ENCODE measurements around the gene NUTM1.
"Not testable (repeated sequence)": the region's sequence is repeated elsewhere in the genome, so short reads cannot be mapped to it uniquely, and the experiment has no call there.

NUTM1 gene

DNA sequence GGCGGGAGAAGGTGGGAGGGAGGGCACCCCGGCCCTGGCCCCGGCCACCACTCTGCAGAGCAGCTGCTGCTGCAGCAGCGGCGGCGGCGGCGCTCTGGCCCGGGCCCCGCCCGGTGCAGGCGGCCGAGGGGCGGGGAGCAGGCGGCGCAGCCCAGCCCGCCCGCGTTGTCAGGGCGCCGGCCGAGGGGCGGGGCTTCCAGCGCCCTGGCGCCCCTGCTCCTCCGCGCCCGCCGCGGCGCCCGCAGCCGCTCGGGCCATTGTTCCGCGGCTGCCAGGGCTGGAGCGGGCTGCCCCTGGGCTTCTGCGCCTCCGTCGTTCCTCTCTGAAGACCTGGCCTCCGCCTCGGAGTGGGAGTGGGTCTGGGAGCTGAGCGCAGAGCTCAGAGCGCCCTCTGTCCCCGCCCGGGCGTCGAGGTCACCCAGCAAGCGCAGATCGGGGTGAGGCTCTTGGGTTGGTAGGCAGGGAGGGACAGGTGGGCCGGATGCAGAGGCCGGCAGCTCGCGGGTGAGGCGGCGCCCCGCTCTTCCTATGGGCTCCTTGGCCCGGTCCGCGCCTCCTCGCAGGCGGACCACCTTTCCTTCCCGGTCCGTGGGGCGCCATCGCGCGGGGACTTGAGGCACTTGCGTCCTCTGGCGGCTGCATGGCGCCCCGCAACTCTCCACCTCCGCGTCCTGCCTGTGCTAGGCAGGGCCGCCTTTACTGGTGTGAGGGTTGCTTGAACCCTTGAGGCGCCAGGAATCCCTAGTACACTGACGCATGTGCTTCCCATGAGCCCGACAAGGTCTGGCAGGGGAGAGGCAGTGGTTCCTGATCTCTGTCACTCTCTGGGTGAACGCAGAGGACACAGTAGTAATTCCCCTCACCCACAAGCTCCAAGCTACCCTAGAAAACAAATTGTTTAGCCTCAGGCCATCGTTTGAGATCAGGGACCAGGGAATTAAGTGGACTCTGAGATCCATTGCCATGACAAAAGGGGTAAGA is 24.3 kb downstream of the NUTM1 start, which contains the start of gene LPCAT4:
Gene LPCAT4, minus strand, starts transcription at position 96 of the 981 bp plus-strand sequence. CDS start 96 bp downstream, outside the sequence.
- Histone ChIP-seq H3K36me3 (peaks cover 0 to 18% (median 1%) of the 10 kb centered on the region in 3 donors), H3K9me3 (no peaks in the 10 kb centered on the region), H3K27me3 (no peaks in the 10 kb centered on the region), H3K4me3 (peak within 1 kb of the TSS; percentile 63 to 80), H3K27ac (peak within 1 kb of the TSS; percentile 85 to 89), H3K4me1 (peaks cover 0 to 20% (median 17%) of the 10 kb centered on the region in 4 donors)
- peak; percentile 87 to 92 for DNase-seq
- intact Hi-C loops (cut with DNase I; ENCODE audit: low total_unique reads): loop anchor here (1.0 to 10.0 kb wide), 3 partner anchors 24 to 303 kb away; partner anchors contain the start of genes NOP10 and NUTM1
- TF ChIP-seq, protein P1, sequence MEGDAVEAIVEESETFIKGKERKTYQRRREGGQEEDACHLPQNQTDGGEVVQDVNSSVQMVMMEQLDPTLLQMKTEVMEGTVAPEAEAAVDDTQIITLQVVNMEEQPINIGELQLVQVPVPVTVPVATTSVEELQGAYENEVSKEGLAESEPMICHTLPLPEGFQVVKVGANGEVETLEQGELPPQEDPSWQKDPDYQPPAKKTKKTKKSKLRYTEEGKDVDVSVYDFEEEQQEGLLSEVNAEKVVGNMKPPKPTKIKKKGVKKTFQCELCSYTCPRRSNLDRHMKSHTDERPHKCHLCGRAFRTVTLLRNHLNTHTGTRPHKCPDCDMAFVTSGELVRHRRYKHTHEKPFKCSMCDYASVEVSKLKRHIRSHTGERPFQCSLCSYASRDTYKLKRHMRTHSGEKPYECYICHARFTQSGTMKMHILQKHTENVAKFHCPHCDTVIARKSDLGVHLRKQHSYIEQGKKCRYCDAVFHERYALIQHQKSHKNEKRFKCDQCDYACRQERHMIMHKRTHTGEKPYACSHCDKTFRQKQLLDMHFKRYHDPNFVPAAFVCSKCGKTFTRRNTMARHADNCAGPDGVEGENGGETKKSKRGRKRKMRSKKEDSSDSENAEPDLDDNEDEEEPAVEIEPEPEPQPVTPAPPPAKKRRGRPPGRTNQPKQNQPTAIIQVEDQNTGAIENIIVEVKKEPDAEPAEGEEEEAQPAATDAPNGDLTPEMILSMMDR (IDR thresholded peaks at IDR 0.05): peak; percentile 88 to 98

- no peaks in the 10 kb centered on the region for H3K27me3 ChIP-seq
- TF ChIP-seq, protein P1 (IDR thresholded peaks at IDR 0.05): no peak
- H3K36me3 ChIP-seq: no peaks in the 10 kb centered on the region
- no peak overlapping the region for H3K27ac ChIP-seq
- peaks cover 0 to 20% (median 17%) of the 10 kb centered on the region in 4 donors for H3K4me1 ChIP-seq
- intact Hi-C loops (cut with DNase I; ENCODE audit: low total_unique reads): no loop called here
- no peak overlapping the region for H3K4me3 ChIP-seq
- no peak for DNase-seq
- H3K9me3 ChIP-seq: no peaks in the 10 kb centered on the region
Measured at GRCh38 chr15:34370129-34370528, 27.0 kb downstream of the NUTM1 start.

DNA sequence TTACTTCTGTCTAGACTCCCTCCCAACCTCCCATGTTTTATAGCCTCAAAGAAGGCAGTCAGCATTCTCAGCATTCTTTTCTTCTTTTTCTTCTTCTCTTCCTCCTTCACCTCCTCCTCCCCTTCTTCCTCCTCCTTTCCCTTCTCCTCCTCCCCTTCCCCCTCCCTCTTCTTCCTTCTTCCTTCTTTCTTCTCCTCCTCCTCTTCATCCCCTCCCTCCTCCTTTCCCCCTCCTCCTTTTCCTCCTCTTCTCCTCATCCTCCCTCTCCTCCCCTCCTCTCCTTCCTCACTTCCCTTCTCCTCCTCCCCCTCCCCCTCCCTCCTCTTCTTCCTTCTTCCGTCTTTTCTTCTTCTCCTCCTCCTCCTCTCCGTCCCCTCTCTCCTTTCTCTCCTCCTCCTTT is 27.5 kb downstream of the NUTM1 start:
- H3K27ac ChIP-seq: no peak overlapping the region
- intact Hi-C loops (cut with DNase I; ENCODE audit: low total_unique reads): no loop called here
- H3K27me3 ChIP-seq: no peaks in the 10 kb centered on the region
- peaks cover 0 to 15% (median 12%) of the 10 kb centered on the region in 4 donors for H3K4me1 ChIP-seq
- H3K36me3 ChIP-seq: no peaks in the 10 kb centered on the region
- TF ChIP-seq, protein P1 (IDR thresholded peaks at IDR 0.05): no peak
- no peak overlapping the region for H3K4me3 ChIP-seq
- no peak for DNase-seq
- H3K9me3 ChIP-seq: no peaks in the 10 kb centered on the region

DNA sequence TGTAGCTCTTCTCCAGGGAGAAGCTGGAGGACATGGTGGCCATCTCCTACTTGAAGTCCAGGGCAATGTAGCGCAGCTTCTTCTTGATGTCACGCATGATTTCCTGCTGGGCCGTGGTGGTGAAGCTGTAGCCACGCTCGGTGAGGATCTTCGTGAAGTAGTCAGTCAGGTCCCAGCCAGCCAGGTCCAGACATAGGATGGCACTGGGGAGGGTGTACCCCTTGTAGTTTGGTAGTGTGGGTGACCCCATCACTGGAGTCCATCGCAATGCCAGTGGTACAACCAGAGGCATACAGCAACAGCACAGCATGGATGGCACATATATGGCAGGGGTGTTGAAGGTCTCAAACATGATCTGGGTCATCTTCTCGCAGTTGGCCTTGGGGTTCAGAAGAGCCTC is 30.8 kb downstream of the NUTM1 start:
- intact Hi-C loops (cut with DNase I; ENCODE audit: low total_unique reads): no loop called here
- TF ChIP-seq, protein P1 (IDR thresholded peaks at IDR 0.05): no peak
- Histone ChIP-seq H3K27ac (no peak overlapping the region), H3K4me1 (no peaks in the 10 kb centered on the region), H3K4me3 (no peak overlapping the region), H3K36me3 (no peaks in the 10 kb centered on the region), H3K27me3 (no peaks in the 10 kb centered on the region), H3K9me3 (no peaks in the 10 kb centered on the region)
- DNase-seq: no peak

DNA sequence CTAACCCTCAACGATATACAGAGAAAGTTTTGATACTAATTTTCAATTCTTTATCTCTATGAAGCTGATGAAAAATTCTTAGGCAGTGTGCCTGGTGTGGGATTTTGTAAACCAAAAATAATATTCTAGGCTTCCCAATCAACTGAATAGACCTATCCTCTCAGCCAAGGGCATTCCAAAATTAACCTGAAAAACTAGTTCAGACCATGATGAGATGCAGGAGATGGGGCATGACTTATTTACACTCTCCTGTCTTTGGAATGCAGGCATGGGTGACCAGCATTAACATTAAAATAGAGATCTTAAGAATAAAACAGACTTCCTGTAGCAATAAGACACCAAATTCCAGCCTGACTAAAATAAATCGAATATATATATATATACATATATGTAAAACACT is 31.7 kb downstream of the NUTM1 start:
- DNase-seq: no peak
- H3K9me3 ChIP-seq: no peaks in the 10 kb centered on the region
- TF ChIP-seq, protein P1 (IDR thresholded peaks at IDR 0.05): no peak
- H3K27me3 ChIP-seq: no peaks in the 10 kb centered on the region
- no peaks in the 10 kb centered on the region for H3K36me3 ChIP-seq
- no peak overlapping the region for H3K27ac ChIP-seq
- intact Hi-C loops (cut with DNase I; ENCODE audit: low total_unique reads): no loop called here
- no peak overlapping the region for H3K4me3 ChIP-seq
- H3K4me1 ChIP-seq: no peaks in the 10 kb centered on the region

DNA sequence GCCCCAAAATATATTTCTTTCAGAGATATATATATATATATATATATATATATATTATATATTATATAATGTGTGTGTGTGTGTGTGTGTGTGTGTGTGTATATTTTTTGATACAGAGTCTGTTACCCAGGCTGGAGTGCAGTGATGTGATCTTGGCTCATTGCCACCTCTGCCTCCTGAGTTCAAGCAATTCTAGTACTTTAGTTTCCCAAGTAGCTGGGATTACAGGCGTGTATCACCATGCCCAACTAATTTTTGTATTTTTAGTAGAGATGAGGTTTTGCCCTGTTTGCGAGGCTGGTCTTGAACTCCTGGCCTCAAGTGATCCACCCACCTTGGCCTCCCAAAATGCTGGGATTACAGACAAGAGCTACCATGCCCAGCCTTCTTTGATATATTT is 32.4 kb downstream of the NUTM1 start:
- H3K27ac ChIP-seq; H3K4me1 ChIP-seq; H3K36me3 ChIP-seq; H3K9me3 ChIP-seq; intact Hi-C loops (cut with DNase I; ENCODE audit: low total_unique reads); H3K27me3 ChIP-seq; H3K4me3 ChIP-seq; DNase-seq: not testable (repeated sequence)
